Measurements from ENCODE around the gene PHYKPL.
A peak's percentile ranks its signal among the peaks of the same experiment; 100 is the strongest.

The PHYKPL gene

DNA sequence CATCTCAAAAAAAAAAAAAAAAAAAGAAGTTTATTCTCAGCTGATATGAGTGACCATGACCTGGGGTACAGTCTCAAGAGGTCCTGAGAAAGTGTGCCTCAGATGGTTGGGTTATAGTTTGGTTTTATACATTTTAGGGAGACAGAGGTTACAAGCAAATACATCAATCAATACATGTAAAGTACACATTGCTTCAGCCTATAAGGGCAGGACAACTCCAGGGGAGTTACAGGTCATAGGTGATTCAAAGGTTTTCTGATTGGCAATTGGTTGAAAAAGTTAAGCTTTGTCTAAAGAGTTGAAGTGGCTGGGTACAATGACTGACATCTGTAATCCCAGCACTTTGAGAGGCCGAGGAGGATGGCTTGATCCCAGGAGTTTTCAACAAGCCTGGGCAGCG lies 43.2 kb downstream of the PHYKPL start:
- no peak for DNase-seq (ENCODE audit: low read depth)

DNA sequence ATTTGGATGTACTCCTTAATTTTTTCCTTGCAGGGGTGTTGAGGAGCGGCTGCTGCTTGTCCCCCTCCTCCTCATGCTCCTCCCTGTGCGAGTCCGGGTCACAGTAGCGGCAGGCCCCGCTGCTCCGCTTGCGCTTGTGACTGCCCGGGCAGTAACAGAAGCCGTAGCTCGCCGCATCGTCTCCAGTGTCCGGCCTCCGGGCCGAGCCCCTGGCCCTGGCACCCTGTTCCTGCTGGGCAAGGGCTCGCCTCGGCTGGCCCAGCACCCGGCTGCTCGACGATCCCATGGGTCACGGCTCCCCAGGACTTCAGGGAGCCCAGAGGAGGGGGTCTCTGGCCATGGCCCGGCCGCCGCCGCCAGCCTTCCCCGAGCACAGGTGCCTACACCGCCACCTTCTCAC lies 45.6 kb downstream of the PHYKPL start, which contains the start of gene GMCL2:
TSS of gene GMCL2 (minus strand) at position 358 of the 400 bp plus-strand sequence. CDS start at position 286, 72 bp downstream.
- DNase-seq (ENCODE audit: low read depth) = no peak

DNA sequence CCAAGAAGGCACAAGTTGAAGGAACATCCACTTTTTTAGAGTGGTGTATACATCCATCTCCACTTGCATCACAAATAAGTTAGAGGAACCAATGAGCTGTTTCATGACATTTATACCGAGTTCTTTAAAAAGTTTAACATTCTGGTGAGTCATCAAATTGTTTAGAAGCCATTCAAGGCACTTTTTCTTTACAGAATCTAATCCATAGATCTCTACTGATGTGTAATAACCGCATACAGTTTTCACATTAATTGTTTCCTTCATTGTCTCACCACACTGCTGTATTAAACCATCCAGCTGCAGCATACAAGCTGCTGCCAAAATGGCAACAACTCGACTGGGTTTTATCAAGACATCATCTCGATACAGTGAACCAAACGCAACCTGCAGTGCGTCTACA lies 46.2 kb downstream of the PHYKPL start:
- DNase-seq (ENCODE audit: low read depth) = no peak

DNA sequence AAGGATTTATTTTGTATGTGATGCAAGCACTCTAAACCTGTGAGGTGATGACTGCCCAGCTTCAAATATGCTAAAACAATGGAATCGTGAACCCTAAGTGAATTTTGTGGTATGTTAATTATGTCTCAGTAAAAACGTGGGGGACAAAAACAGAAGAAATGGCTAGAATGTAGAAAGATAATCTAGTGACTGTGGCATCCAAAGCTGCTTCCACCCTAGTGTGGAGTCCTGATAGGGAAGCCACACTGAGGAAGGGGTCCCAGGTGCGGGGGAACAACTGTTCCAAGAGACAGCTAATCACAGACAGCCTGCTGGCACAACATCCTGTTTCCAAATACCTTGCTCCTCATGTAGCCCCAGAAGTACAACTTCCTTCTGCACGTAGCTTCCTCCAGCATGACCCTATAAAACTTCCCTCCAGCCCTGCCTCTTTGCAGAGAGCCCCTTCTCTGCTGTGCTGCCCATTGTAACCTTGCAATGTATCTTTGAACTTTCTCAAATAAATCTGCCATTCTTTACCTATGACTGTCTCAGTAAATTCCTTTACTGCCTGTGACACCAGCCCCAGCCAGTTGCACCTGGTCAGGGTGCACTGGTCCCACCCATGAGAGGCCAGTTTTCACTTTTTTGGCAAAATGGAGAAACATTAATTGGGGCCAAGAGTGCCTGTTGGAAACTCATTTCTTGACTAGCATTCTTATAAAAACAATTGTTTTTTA lies 50.3 kb downstream of the PHYKPL start:
- no peak for DNase-seq (ENCODE audit: low read depth)

DNA sequence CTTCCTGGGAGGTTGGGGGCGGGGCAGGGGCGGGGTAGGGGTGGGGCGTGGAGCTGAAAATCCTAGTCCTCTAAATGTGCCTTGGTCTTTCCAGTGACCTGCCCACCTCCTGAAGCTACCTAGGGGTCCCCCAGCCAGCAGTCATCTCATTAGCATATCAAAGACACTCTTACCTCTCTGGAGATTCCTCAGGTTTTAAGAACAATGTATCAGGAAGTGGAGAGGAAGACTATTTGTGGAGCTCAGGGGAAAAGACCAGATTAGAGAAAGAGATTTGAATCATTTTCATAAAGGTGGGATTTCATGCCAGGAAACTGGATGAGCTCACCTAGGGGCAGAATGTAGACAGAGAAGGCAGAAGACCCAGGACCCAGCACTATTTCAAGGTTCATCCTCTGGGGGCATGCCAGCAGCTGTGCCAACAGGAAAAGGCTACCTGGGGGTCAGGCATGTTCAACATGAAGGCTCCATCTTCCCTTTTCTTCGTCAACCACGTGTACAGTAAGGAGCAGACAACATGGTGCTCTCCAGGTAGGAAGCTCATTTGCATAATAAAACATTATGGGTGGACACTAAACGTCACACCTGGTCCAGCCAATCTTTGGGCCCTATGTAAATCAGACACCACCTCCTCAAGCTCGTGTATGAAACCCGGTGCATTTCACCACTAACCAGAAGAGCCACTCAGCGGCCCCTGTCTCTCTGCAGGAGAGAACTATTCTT lies 52.3 kb downstream of the PHYKPL start:
- DNase-seq (ENCODE audit: low read depth) = no peak

DNA sequence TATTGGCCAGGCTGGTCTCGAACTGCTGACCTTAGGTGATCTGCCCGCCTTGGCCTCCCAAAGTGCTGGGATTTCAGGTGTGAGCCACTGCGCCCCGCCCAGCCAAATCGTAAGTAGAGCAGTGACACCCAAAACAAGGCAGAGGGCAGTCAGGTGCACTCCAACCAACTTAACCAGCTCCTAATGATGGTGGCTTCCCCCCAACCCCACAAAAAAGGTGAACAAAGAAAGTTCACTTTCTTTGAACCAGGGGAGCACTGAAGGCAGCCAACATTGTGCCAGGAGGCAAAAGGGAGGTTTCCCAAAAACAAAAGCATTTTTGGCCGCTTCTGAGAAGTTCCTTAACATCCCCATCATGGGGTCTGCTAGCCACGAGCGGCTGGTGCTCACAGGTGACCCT lies 55.0 kb downstream of the PHYKPL start:
- DNase-seq (ENCODE audit: low read depth) = no peak

DNA sequence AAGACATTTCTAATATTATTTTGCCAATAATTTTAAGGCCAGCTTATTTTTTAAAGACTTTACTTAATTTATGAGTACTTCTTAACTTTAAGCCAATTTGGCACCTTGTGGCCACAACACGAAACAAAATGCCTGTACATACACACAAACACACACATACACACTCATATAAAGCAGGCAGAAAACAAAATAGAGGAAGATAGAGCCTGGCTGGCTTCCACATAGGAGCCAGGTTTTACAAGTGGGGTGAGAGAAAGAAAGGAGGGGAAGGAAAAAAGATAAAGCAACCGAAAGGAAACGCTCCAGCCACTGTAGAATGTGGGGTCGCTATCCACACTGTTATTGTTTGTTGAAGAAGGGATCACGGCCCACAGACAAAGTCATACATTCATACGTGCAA lies 55.8 kb downstream of the PHYKPL start:
- no peak for DNase-seq (ENCODE audit: low read depth)

DNA sequence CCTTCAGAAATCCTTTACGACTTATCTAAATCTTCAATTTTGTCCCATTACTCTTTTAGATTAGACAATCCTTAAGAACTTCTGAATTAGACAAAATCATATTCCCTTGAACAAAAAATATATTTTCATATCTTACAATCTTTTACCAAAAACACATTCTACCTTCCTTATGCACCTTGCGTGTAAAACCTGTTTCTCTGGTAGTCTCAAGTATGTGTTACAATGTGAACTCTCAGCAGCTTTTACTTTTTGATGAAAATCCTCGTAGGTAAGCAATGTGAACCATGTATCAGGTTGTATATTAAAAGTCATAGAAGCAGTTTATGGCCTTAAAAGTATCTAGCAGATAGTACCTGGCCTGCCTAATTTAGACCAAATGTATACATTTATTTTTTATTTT lies 58.1 kb downstream of the PHYKPL start:
- DNase-seq (ENCODE audit: low read depth) = no peak

DNA sequence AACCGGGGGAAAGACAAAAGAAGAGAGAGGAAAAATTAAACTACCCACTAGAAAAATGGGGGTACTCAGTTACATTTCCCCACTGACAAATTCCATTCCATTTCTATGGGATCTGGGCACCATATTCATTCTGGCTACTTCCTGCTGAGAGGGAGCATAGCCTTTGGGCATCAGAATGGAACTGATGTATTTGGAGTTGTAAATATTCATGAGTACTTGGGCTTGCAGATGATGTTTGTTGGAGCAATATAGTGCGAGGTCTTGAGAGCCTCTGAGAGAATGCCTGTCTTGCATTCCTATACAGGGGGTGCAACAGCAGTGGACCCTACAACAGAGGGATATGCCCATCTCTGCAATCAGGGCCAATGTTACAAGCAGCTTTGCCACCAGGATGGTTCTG lies 62.1 kb downstream of the PHYKPL start:
- DNase-seq (ENCODE audit: low read depth) = no peak

DNA sequence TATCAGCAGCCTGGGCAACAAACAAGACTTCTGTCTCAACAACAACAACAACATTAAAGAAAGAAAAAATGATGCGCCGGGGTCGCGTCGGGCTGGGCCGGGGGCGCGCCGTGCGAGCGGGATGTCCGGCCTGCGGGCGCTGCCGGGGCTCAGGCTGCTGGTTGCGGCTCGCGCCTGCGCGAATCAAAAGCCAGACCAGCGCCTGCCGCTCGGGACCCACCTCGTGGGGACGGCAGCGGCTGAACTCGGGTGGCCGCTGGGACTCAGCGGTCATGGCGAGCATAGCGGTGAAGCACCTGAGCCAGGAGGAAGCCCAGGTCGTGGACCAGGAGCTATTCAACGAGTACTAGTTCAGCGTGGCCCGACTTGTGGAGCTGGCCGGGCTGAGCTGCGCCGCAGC lies 67.0 kb downstream of the PHYKPL start:
- DNase-seq (ENCODE audit: low read depth) = no peak

DNA sequence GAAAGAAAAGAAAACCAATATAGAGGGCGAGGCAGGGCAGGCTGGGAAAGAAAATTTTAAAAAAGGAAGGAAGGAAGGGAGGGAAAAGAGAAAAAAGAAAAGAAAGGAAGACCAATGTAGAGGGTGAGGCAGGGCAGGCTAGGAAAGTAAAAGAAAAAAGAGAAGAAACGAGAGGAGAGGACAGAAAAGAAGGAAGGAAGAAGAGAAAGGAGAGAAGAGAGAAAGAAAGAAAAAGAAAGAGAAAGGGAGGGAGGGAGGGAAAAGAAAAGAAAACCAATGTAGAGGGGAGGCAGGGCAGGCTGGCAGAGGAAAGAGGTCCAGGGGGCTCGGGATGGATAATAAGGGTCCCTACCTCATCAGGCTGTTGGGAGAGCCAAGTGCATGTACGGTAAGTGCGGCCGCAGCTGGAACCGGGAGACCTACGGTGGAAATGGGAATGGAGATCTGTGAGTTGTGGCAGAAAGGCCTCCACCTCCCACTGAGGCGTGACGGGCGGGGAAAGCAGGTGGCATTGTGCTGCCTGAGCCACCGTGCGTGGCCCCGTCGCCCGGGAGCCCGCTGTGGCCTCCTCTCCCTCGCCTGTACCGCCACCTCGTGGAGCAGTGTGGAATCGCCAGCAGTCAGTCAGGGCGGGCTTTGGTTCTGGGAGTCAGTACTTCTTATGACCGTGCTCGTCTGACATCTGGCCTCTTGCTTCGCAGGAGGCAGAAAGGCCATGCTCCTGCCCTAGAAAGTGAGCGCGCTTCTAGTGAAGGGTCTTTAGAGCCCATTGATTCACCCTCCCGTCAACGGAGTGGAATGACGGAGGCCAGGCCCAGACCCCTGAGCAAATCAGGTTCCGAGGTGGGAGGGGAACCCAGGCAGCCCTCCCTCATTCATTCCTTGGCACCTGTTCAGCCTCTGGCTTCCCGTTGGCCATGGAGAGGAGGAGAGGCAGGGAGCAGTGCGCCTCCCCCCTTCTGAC lies 68.5 kb downstream of the PHYKPL start:
- peak; percentile 91 for DNase-seq (ENCODE audit: low read depth)

DNA sequence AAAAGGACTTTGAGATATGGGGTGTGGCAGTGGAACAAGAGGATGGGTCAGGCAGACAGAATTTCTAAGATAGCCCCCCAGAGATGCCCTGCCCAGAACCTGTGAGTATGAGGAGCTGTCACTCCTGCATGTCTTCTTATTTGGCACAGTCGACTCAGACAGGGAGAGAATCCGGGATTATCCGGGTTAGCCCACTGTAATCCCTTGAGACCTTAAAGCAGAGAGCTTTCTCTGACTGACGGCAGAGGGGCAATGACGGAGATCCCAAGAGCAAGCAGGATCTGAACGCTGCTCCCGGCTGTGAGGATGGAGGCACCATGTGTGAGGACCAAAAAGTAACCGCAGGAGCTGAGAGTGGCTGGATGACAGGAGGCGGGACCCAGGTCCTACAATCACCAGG lies 70.1 kb downstream of the PHYKPL start:
- DNase-seq (ENCODE audit: low read depth) = no peak

DNA sequence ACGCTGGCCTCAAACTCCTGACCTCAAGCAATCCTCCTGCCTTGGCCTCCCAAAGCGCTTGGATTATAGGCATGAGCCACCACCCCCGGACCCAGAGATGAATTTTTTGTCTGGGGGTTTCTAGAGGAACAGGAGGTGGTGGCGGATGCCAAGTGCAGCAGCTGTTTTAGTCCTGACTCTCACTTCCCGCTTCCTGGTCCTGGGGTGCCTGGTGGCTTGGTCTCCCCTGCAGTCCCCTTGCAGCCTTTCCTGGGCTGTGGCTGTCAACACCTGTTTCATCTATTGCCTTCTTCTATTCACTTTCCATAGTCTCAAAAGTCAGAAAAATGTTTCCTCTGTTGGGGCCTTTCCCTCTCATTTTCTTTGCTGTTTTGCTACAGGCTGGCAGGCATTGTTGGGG lies 72.4 kb downstream of the PHYKPL start:
- no peak for DNase-seq (ENCODE audit: low read depth)

All from activated gamma-delta T cell treated with anti-CD3 and anti-CD28 coated beads, Interleukin-2, amount 50 U/mL, for 16 hours (primary cell).